Liver (tissue), 9 donors: Measurements from ENCODE around the gene SEMA6D. TPM values are rescaled to one million over a fixed set of nuclear protein-coding genes. Genes with fewer than 3 reads are reported as not detected.

Experiments
- DNase-seq: peaks from one replicate; pipeline ENCODE4 v3.0.0-alpha.2; 2017; ENCODE audit warnings: low spot score
- H3K27ac ChIP-seq, 2 donors: one replicate each; pipeline ENCODE4 v1.7.0; 2013; ENCODE audit warnings: inconsistent platforms in 2 of 2, low read length in 2 of 2, control low read depth in 1 of 2, low read depth in 1 of 2, mild to moderate bottlenecking in 1 of 2
- H3K27me3 ChIP-seq, 4 donors: one replicate each; pipeline versions ENCODE4 v1.6.1 to v1.7.0; 2013; ENCODE audit warnings: low read length in 3 of 4, inconsistent platforms in 1 of 4, mild to moderate bottlenecking in 1 of 4, moderate library complexity in 1 of 4; ENCODE audit not compliant: control insufficient read depth in 4 of 4, insufficient read depth in 4 of 4
- H3K36me3 ChIP-seq, 4 donors: one replicate each; pipeline versions ENCODE4 v1.6.1 to v1.7.0; 2013; ENCODE audit warnings: low read length in 3 of 4, mild to moderate bottlenecking in 3 of 4, low read depth in 1 of 4, moderate library complexity in 1 of 4; ENCODE audit not compliant: control insufficient read depth in 4 of 4, insufficient read depth in 3 of 4
- H3K4me1 ChIP-seq, 4 donors: one replicate each; pipeline versions ENCODE4 v1.6.1 to v1.7.0; 2013; ENCODE audit warnings: low read length in 3 of 4, mild to moderate bottlenecking in 3 of 4, moderate library complexity in 1 of 4; ENCODE audit not compliant: control insufficient read depth in 4 of 4, insufficient read depth in 4 of 4
- H3K4me3 ChIP-seq, 3 donors: one replicate each; pipeline versions ENCODE4 v1.6.1 to v1.7.0; 2013; ENCODE audit warnings: low read length in 3 of 3, control low read depth in 1 of 3, low read depth in 1 of 3, mild to moderate bottlenecking in 1 of 3
- H3K9ac ChIP-seq, 2 donors: one replicate each; pipeline ENCODE4 v1.7.0; 2013; ENCODE audit warnings: low read length in 2 of 2, mild to moderate bottlenecking in 2 of 2, moderate library complexity in 2 of 2, control low read depth in 1 of 2, low read depth in 1 of 2
- H3K9me3 ChIP-seq, 4 donors: one replicate each; pipeline versions ENCODE4 v1.6.1 to v1.7.0; 2013; ENCODE audit warnings: low read length in 3 of 4; ENCODE audit not compliant: control insufficient read depth in 4 of 4
- EGR1 ChIP-seq, 2 donors: IDR thresholded peaks; 2 replicates each; pipeline ENCODE4 v1.6.1; 2016 to 2018; ENCODE audit warnings: antibody characterized with exemption in 2 of 2, low read depth in 2 of 2
- FOXA2 ChIP-seq: IDR thresholded peaks from 2 replicates; pipeline ENCODE4 v1.6.1; 2016; ENCODE audit warnings: antibody characterized with exemption
- GABPA ChIP-seq, 2 donors: IDR thresholded peaks in 1 of 2; conservative IDR thresholded peaks in 1 of 2; 2 replicates each; pipeline ENCODE4 v1.6.1; 2016; ENCODE audit warnings: antibody characterized with exemption in 2 of 2, mild to moderate bottlenecking in 1 of 2, moderate library complexity in 1 of 2
- HNF4A ChIP-seq, 2 donors: conservative IDR thresholded peaks; 2 replicates each; pipeline ENCODE4 v1.6.1; 2016; ENCODE audit warnings: antibody characterized with exemption in 2 of 2, mild to moderate bottlenecking in 2 of 2
- HNF4G ChIP-seq: IDR thresholded peaks from 2 replicates; pipeline ENCODE4 v1.6.1; 2016; ENCODE audit warnings: antibody characterized with exemption
- JUND ChIP-seq, 2 donors: IDR thresholded peaks; 2 replicates each; pipeline ENCODE4 v1.6.1; 2016; ENCODE audit warnings: antibody characterized with exemption in 2 of 2
- NR2F2 ChIP-seq: IDR thresholded peaks from 2 replicates; pipeline ENCODE4 v1.6.1; 2016; ENCODE audit warnings: antibody characterized with exemption
- RAD21 ChIP-seq, 2 donors: IDR thresholded peaks; 2 replicates each; pipeline ENCODE4 v1.6.1; 2016; ENCODE audit warnings: antibody characterized with exemption in 2 of 2, mild to moderate bottlenecking in 2 of 2
- SP1 ChIP-seq: IDR thresholded peaks from 2 replicates; pipeline ENCODE4 v1.6.1; 2018; ENCODE audit warnings: antibody characterized with exemption, mild to moderate bottlenecking
- YY1 ChIP-seq: IDR thresholded peaks from 2 replicates; pipeline ENCODE4 v1.6.1; 2016; ENCODE audit warnings: antibody characterized with exemption, mild to moderate bottlenecking
- WGBS: extraction: QIAGEN DNeasy Blood & Tissue Kit; methylation state at CpG from one replicate; pipeline ENCODE4 v1.1.7; 2013; 5-methylcytosine and 5-hydroxymethylcytosine counted together
- polyA plus RNA-seq, 2 donors: library from polyadenylated mRNA; stranded (reverse) in 1 of 2; unstranded in 1 of 2; fragments of 200-250 nt in 1 of 2; fragments of >200 nt in 1 of 2; fragmentation: Nextera tagmentation in 1 of 2; extraction: Ambion mirVana in 1 of 2; gene quantifications; one replicate each; pipeline versions ENCODE4 v1.2.1 to v1.2.3, GENCODE V29; 2013 to 2015
- total RNA-seq, 2 donors: library from RNA; depleted of rRNA; stranded (reverse); fragments of >200 nt; gene quantifications; one replicate each; pipeline ENCODE4 v1.2.3, GENCODE V29; 2014
- TF ChIP-seq, protein P1 (sequence below): IDR thresholded peaks from 2 replicates; pipeline ENCODE4 v1.6.1; 2016; ENCODE audit warnings: antibody characterized with exemption
- TF ChIP-seq, protein P2 (sequence below): IDR thresholded peaks from 2 replicates; pipeline ENCODE4 v1.6.1; 2016; ENCODE audit warnings: antibody characterized with exemption
- TF ChIP-seq, protein P3 (sequence below): fragments of 150-350 bp; IDR thresholded peaks from 2 replicates; pipeline ENCODE4 v1.5.1; 2017; ENCODE audit warnings: improper control_type of control experiment, low read depth, low read length; ENCODE audit not compliant: missing input control
- TF ChIP-seq, protein P4 (sequence below): IDR thresholded peaks from 2 replicates; pipeline ENCODE4 v1.6.1; 2016; ENCODE audit warnings: antibody characterized with exemption, mild to moderate bottlenecking
- donor health status: healthy.
- donor health status: healthy.
- donor health status: healthy.
- donor health status: healthy.
- donor health status: healthy.

Gene SEMA6D
- total and polyA plus RNA-seq, 4 donors, result 1.0 to 4.5 (median 3.1) TPM

DNA sequence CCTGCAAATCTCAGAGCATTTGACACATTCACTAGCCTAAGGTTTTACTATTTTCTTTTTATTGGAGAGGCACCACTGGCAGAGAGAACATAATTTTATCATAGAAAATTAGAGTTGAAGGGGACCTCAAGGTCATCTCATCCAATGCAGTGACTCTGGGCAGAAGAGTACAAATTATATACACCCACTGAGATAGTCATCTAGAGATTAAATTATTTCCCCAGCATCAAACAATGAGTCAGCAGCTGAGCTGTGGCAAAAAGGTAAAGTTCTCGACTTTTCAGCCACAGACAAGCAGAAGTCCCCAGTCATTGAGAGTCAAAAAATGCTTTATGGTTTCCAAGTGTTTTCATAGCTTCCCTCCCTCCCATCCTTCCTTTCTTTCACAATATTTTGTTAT, 39.3 kb upstream of the SEMA6D start:
- H3K9me3 ChIP-seq, result no peaks in the 10 kb centered on the region
- TF ChIP-seq YY1, result no peak
- TF ChIP-seq, protein P1, sequence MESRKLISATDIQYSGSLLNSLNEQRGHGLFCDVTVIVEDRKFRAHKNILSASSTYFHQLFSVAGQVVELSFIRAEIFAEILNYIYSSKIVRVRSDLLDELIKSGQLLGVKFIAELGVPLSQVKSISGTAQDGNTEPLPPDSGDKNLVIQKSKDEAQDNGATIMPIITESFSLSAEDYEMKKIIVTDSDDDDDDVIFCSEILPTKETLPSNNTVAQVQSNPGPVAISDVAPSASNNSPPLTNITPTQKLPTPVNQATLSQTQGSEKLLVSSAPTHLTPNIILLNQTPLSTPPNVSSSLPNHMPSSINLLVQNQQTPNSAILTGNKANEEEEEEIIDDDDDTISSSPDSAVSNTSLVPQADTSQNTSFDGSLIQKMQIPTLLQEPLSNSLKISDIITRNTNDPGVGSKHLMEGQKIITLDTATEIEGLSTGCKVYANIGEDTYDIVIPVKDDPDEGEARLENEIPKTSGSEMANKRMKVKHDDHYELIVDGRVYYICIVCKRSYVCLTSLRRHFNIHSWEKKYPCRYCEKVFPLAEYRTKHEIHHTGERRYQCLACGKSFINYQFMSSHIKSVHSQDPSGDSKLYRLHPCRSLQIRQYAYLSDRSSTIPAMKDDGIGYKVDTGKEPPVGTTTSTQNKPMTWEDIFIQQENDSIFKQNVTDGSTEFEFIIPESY, result no peak
- TF ChIP-seq SP1, result no peak
- TF ChIP-seq GABPA (IDR thresholded peaks at IDR 0.05 in 1 of 2, conservative IDR thresholded peaks at IDR 0.05 in 1 of 2), result no peak
- TF ChIP-seq HNF4A (conservative IDR thresholded peaks at IDR 0.05), result no peak
- TF ChIP-seq, protein P2, sequence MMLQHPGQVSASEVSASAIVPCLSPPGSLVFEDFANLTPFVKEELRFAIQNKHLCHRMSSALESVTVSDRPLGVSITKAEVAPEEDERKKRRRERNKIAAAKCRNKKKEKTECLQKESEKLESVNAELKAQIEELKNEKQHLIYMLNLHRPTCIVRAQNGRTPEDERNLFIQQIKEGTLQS, result no peak
- TF ChIP-seq JUND (IDR thresholded peaks at IDR 0.05), result no peak
- TF ChIP-seq, protein P3, sequence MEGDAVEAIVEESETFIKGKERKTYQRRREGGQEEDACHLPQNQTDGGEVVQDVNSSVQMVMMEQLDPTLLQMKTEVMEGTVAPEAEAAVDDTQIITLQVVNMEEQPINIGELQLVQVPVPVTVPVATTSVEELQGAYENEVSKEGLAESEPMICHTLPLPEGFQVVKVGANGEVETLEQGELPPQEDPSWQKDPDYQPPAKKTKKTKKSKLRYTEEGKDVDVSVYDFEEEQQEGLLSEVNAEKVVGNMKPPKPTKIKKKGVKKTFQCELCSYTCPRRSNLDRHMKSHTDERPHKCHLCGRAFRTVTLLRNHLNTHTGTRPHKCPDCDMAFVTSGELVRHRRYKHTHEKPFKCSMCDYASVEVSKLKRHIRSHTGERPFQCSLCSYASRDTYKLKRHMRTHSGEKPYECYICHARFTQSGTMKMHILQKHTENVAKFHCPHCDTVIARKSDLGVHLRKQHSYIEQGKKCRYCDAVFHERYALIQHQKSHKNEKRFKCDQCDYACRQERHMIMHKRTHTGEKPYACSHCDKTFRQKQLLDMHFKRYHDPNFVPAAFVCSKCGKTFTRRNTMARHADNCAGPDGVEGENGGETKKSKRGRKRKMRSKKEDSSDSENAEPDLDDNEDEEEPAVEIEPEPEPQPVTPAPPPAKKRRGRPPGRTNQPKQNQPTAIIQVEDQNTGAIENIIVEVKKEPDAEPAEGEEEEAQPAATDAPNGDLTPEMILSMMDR, result no peak
- TF ChIP-seq NR2F2, result no peak
- no peak for TF ChIP-seq EGR1 (IDR thresholded peaks at IDR 0.05; ENCODE audit: low read depth in 2 of 2)
- H3K27ac ChIP-seq, result no peak overlapping the region
- H3K27me3 ChIP-seq, result no peaks in the 10 kb centered on the region
- H3K36me3 ChIP-seq, result no peaks in the 10 kb centered on the region
- WGBS, result 61% methylated on average over 1 of the region's 1 CpG
- peaks cover 0 to 2% (median 0%) of the 10 kb centered on the region in 4 donors for H3K4me1 ChIP-seq
- DNase-seq, result no peak
- H3K4me3 ChIP-seq, result no peak overlapping the region
- no peak overlapping the region for H3K9ac ChIP-seq

DNA sequence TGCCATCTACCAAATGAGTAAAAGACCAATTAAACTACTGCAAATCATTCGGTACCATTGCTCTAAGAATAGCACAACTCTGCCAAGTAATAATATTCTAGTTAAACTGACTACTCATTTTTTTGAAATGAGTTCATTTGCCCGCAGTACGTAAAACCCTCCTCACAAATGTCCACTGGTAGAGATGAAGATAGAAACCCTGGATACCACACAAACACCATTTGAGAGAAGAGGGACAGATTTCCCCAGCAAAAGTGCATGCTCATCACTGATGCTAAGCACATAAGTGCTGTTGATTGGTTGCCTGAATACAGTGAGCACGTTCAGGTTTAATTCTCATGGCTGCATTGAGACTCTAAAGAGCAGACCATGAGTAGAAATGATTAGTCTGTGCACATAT, 34.6 kb upstream of the SEMA6D start:
- no peak overlapping the region for H3K27ac ChIP-seq
- DNase-seq, result no peak
- no peak overlapping the region for H3K4me3 ChIP-seq
- H3K27me3 ChIP-seq, result peaks cover 0 to 3% (median 0%) of the 10 kb centered on the region in 4 donors
- no peak overlapping the region for H3K9ac ChIP-seq
- WGBS, result 87% methylated on average over 4 of the region's 4 CpGs
- no peaks in the 10 kb centered on the region for H3K4me1 ChIP-seq
- H3K36me3 ChIP-seq, result no peaks in the 10 kb centered on the region
- TF ChIP-seq HNF4G (no peak), FOXA2 (no peak), EGR1 (IDR thresholded peaks at IDR 0.05; ENCODE audit: low read depth in 2 of 2) (no peak), JUND (IDR thresholded peaks at IDR 0.05) (no peak), NR2F2 (no peak), SP1 (no peak), RAD21 (IDR thresholded peaks at IDR 0.05) (no peak), HNF4A (conservative IDR thresholded peaks at IDR 0.05) (no peak)
- TF ChIP-seq, protein P1, result no peak
- TF ChIP-seq, protein P4, sequence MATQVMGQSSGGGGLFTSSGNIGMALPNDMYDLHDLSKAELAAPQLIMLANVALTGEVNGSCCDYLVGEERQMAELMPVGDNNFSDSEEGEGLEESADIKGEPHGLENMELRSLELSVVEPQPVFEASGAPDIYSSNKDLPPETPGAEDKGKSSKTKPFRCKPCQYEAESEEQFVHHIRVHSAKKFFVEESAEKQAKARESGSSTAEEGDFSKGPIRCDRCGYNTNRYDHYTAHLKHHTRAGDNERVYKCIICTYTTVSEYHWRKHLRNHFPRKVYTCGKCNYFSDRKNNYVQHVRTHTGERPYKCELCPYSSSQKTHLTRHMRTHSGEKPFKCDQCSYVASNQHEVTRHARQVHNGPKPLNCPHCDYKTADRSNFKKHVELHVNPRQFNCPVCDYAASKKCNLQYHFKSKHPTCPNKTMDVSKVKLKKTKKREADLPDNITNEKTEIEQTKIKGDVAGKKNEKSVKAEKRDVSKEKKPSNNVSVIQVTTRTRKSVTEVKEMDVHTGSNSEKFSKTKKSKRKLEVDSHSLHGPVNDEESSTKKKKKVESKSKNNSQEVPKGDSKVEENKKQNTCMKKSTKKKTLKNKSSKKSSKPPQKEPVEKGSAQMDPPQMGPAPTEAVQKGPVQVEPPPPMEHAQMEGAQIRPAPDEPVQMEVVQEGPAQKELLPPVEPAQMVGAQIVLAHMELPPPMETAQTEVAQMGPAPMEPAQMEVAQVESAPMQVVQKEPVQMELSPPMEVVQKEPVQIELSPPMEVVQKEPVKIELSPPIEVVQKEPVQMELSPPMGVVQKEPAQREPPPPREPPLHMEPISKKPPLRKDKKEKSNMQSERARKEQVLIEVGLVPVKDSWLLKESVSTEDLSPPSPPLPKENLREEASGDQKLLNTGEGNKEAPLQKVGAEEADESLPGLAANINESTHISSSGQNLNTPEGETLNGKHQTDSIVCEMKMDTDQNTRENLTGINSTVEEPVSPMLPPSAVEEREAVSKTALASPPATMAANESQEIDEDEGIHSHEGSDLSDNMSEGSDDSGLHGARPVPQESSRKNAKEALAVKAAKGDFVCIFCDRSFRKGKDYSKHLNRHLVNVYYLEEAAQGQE, result no peak
- H3K9me3 ChIP-seq, result no peaks in the 10 kb centered on the region
